HepG2 (cell line): ENCODE results near the gene TRDMT1. TPM values are rescaled to one million over a fixed set of nuclear protein-coding genes. Genes with fewer than 3 reads are reported as not detected.

Experiments
- CREM ChIP-seq, 2 experiments: sonication (generic) in 1 of 2; formaldehyde crosslinking in 1 of 2; IDR thresholded peaks; 2 replicates each; pipeline versions ENCODE4 v1.4.0 to v1.6.1; 2016 to 2020; ENCODE audit warnings: antibody characterized with exemption in 1 of 2, mild to moderate bottlenecking in 1 of 2, missing genetic modification reagents in 1 of 2
- E2F5 ChIP-seq: sonication (generic); formaldehyde crosslinking; conservative IDR thresholded peaks from 2 replicates; pipeline ENCODE4 v1.4.0; 2020; ENCODE audit warnings: missing genetic modification reagents
- KLF12 ChIP-seq: sonication (generic); formaldehyde crosslinking; IDR thresholded peaks from 2 replicates; pipeline ENCODE4 v1.4.0; 2020; ENCODE audit warnings: missing genetic modification reagents, borderline replicate concordance
- NFAT5 ChIP-seq: sonication (generic); formaldehyde crosslinking; IDR thresholded peaks from 2 replicates; pipeline ENCODE4 v1.4.0; 2020; ENCODE audit warnings: missing genetic modification reagents
- NRL ChIP-seq: sonication (generic); formaldehyde crosslinking; IDR thresholded peaks from 2 replicates; pipeline ENCODE4 v1.5.0; 2020; ENCODE audit warnings: missing genetic modification reagents, mild to moderate bottlenecking, moderate library complexity, borderline replicate concordance
- PTBP1 ChIP-seq: fragments of 200-400 bp; formaldehyde crosslinking; IDR thresholded peaks from 2 replicates; pipeline ENCODE4 v1.6.1; 2018; ENCODE audit warnings: low read length, low read depth; ENCODE audit not compliant: poor library complexity, severe bottlenecking
- RBM39 ChIP-seq: fragments of 200-400 bp; formaldehyde crosslinking; IDR thresholded peaks from one replicate; pipeline ENCODE4 v1.6.1; 2018; ENCODE audit warnings: antibody characterized with exemption, mild to moderate bottlenecking, low read depth, low read length; ENCODE audit not compliant: poor library complexity, severe bottlenecking
- REST ChIP-seq, 2 experiments: IDR thresholded peaks; 2 replicates each; pipeline ENCODE4 v1.6.1; 2011 to 2012; ENCODE audit warnings: low read length in 2 of 2, borderline replicate concordance in 1 of 2, low read depth in 1 of 2, mild to moderate bottlenecking in 1 of 2, moderate library complexity in 1 of 2
- SP140L ChIP-seq: sonication (generic); formaldehyde crosslinking; IDR thresholded peaks from 2 replicates; pipeline ENCODE4 v1.4.0; 2020; ENCODE audit warnings: missing genetic modification reagents, borderline replicate concordance
- YY1 ChIP-seq: IDR thresholded peaks from 2 replicates; pipeline ENCODE4 v1.6.1; 2011; ENCODE audit warnings: low read length, low read depth, moderate library complexity, mild to moderate bottlenecking; ENCODE audit not compliant: insufficient read depth, insufficient replicate concordance
- ZNF460 ChIP-seq: sonication (generic); formaldehyde crosslinking; IDR thresholded peaks from 2 replicates; pipeline ENCODE4 v1.5.1; 2020; ENCODE audit warnings: missing genetic modification reagents, mild to moderate bottlenecking, borderline replicate concordance
- ZNF550 ChIP-seq: sonication (generic); formaldehyde crosslinking; IDR thresholded peaks from 2 replicates; pipeline ENCODE4 v1.4.0; 2020; ENCODE audit warnings: mild to moderate bottlenecking, missing genetic modification reagents, borderline replicate concordance
- polyA plus RNA-seq, 8 experiments: library from polyadenylated mRNA; depleted of rRNA in 3 of 8; stranded (reverse) in 7 of 8; unstranded in 1 of 8; fragments of >200 nt; fragmentation: Illumina TruSeq in 4 of 8; extraction: Trizol in 4 of 8; gene quantifications; 2 replicates each; pipeline versions ENCODE4 v1.2.1 to v1.2.3, GENCODE V29; 2011 to 2016; ENCODE audit warnings: low read depth in 4 of 8, missing spikeins in 1 of 8, mixed read lengths in 1 of 8; ENCODE audit not compliant: insufficient read depth in 1 of 8
- total RNA-seq, 5 experiments: library from RNA; depleted of rRNA; stranded (reverse); fragments of >200 nt; fragmentation: Illumina TruSeq; extraction: Trizol; gene quantifications; 2 replicates each; pipeline ENCODE4 v1.2.3, GENCODE V29; 2016; ENCODE audit warnings: low read depth in 1 of 5
- TF ChIP-seq, protein P1 (sequence below): conservative IDR thresholded peaks from 2 replicates; pipeline ENCODE4 v1.6.1; 2018; ENCODE audit warnings: missing genetic modification reagents

TRDMT1 gene
- total and polyA plus RNA-seq, 2 of the 13 experiments (the other 11 are each of a cell fraction or from before 2014, with no cell fraction given): 2.0 to 3.0 TPM

DNA sequence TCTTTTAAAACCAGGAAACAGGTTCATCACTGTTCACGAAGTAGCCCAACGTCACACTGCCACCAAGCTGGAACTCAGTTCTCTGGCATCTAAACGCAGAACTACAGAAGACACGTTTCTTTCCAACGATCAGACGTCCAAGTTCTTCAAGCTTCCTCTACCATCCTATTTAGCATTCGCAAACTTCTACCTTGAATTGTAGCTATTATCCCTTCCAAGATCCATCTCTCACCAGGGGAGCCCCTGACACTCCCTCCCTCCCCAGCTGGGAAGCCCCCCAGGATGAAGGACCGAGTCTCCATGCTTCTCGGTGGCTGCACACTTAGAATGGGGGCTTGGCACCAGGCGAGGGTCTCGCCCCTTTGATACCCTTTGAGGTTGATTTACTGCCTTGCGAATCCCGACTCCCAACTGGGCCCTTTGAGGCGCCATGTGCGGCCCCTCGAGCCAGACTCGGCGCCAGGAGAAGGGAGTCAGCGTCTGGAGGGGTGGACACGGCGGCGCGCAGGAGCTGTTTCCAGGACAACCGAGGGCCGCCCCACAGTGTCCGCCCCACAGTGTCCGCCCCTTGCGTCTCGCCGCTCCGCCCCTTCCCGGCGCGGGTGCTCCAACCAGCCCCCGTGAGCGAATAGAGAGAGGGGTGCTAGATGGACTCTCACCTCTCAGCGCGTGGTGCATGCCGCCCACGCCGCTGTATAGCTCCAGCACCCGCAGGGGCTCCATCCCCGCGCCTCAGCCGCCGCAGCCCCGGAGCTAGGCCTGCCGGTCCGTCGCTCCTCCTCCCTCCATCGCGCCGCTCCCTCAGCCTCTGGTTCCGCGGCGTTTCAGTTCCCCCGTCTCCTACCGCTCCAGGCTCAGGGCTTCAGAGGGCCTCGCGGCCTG, at the start of gene TRDMT1 (continued):
- TF ChIP-seq NFAT5 (CRISPR knock-in tag): 0 out of 2 replicates have a peak, but pooled peaks have one; percentile 7
- TF ChIP-seq REST (IDR thresholded peaks at IDR 0.05; ENCODE audit: borderline replicate concordance in 1 of 2, low read depth in 1 of 2, low read length in 2 of 2): peak in 1 of 2 experiments; percentile 69; a peak in 1 of 4 replicates
- peak; percentile 81; the same call in 1 of the 2 replicates for TF ChIP-seq KLF12
- TF ChIP-seq RBM39: peak; percentile 95
- peak; percentile 37; the same call in 1 of the 2 replicates for TF ChIP-seq ZNF460 (CRISPR knock-in tag)
- TF ChIP-seq E2F5 (CRISPR knock-in tag): peak; percentile 58; the same call in 1 of the 2 replicates
- TF ChIP-seq SP140L (CRISPR knock-in tag): no peak
- peak; percentile 84; the same call in 1 of the 2 replicates for TF ChIP-seq ZNF550
- peak; percentile 92 for TF ChIP-seq NRL (CRISPR knock-in tag)
- TF ChIP-seq PTBP1: peak; percentile 56
- TF ChIP-seq YY1: peak; percentile 76
- TF ChIP-seq CREM (IDR thresholded peaks at IDR 0.05): no peak
- no peak for TF ChIP-seq CREM (CRISPR knock-in tag; IDR thresholded peaks at IDR 0.05)
- TF ChIP-seq, protein P1, sequence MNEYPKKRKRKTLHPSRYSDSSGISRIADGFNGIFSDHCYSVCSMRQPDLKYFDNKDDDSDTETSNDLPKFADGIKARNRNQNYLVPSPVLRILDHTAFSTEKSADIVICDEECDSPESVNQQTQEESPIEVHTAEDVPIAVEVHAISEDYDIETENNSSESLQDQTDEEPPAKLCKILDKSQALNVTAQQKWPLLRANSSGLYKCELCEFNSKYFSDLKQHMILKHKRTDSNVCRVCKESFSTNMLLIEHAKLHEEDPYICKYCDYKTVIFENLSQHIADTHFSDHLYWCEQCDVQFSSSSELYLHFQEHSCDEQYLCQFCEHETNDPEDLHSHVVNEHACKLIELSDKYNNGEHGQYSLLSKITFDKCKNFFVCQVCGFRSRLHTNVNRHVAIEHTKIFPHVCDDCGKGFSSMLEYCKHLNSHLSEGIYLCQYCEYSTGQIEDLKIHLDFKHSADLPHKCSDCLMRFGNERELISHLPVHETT (CRISPR knock-in tag): peak; percentile 69; the same call in 1 of the 2 replicates
